HG03060 (cell line): ENCODE data around the gene TTLL9.
A peak's percentile ranks its signal among the peaks of the same experiment; 100 is the strongest.

Experiments
- ATAC-seq: cut with Tn5 transposase; IDR thresholded peaks from one replicate; pipeline ENCODE4 v1.9.1; 2021; ENCODE audit warnings: low read depth, moderate number of reproducible peaks; ENCODE audit not compliant: unreplicated experiment

The TTLL9 gene

GRCh38 chr20:31934968-31935764, 64.7 kb downstream of the TTLL9 start:
- ATAC-seq: no peak

GRCh38 chr20:31936420-31936819, 66.0 kb downstream of the TTLL9 start:
- no peak for ATAC-seq

- ATAC-seq: no peak
These were observed 67.4 kb downstream of the TTLL9 start for GRCh38 chr20:31937820-31938219.

- ATAC-seq: no peak
These were observed 69.2 kb downstream of the TTLL9 start for GRCh38 chr20:31939661-31940060.

GRCh38 chr20:31943052-31943471, 72.6 kb downstream of the TTLL9 start:
- ATAC-seq: no peak

GRCh38 chr20:31945319-31945718, 74.9 kb downstream of the TTLL9 start:
- no peak for ATAC-seq

- ATAC-seq: no peak
These were observed 75.4 kb downstream of the TTLL9 start for GRCh38 chr20:31945785-31946184.

GRCh38 chr20:31948008-31948407, 77.6 kb downstream of the TTLL9 start:
- no peak for ATAC-seq

GRCh38 chr20:31949877-31950646, 79.6 kb downstream of the TTLL9 start:
- ATAC-seq: no peak

GRCh38 chr20:31951203-31951529, 80.7 kb downstream of the TTLL9 start:
- ATAC-seq: no peak

GRCh38 chr20:31951530-31952453, 81.4 kb downstream of the TTLL9 start, which contains the start of gene PDRG1:
TSS of gene PDRG1 (minus strand) at chr20:31952046. CDS start at chr20:31951961, 85 bp downstream.
- peak; percentile 89 for ATAC-seq

- no peak for ATAC-seq
These were observed 83.2 kb downstream of the TTLL9 start for GRCh38 chr20:31953556-31954148.

- no peak for ATAC-seq
These were observed 84.1 kb downstream of the TTLL9 start for GRCh38 chr20:31954500-31954899.

GRCh38 chr20:31956556-31957526, 86.4 kb downstream of the TTLL9 start:
- no peak for ATAC-seq

GRCh38 chr20:31962761-31963160, 92.3 kb downstream of the TTLL9 start:
- ATAC-seq: no peak

- ATAC-seq: no peak
These were observed 93.5 kb downstream of the TTLL9 start for GRCh38 chr20:31963889-31964288.

- no peak for ATAC-seq
These were observed 96.7 kb downstream of the TTLL9 start for GRCh38 chr20:31966991-31967655.

- ATAC-seq: no peak
These were observed 97.4 kb downstream of the TTLL9 start, which contains the start of gene XKR7 for GRCh38 chr20:31967830-31968249. TSS of gene XKR7 (plus strand) at chr20:31968151. CDS start at chr20:31968176, 25 bp downstream.
